ENCODE data around the gene CRLF3.
"Not testable (repeated sequence)": the region's sequence is repeated elsewhere in the genome, so short reads cannot be mapped to it uniquely, and the experiment has no call there.

Gene CRLF3

DNA sequence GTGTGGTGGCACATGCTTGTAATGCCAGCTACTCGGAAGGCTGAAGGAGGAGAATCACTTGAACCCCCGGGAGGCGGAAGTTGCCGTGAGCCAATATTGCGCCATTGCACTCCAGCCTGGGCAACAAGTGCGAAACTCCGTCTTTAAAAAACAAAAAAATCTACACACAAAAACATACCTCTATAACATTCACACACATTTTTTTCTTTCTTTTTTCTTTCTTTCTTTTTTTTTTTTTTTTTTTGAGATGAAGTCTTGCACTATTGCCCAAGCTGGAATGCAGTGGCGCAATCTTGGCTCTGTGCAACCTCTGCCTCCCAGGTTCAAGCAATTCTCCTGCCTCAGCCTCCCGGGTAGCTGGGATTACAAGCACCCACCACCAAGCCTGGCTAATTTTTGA, 9.6 kb downstream of the CRLF3 start:
- H3K27ac ChIP-seq (ENCODE audit: extremely low read depth, low read depth, low read length); H3K4me3 ChIP-seq (ENCODE audit: low read depth, low read length); H3K4me1 ChIP-seq (ENCODE audit: control insufficient read depth, insufficient read depth, low read length); POLR2A ChIA-PET; H3K9me3 ChIP-seq (ENCODE audit: control insufficient read depth, insufficient read depth, low read depth, low read length): not testable (repeated sequence)
- TF ChIP-seq SCRT2 (tag by site-specific recombination; IDR thresholded peaks at IDR 0.05): peak; percentile 44; the same call in 1 of the 2 replicates
- CTCF ChIA-PET: interaction anchor here (0.6 to 1.7 kb wide), 2 partner anchors 11 to 884 kb away, joined by 3 to 4 read pairs; no protein-coding TSS in a partner anchor
- peaks cover 12 to 16% of the 10 kb centered on the region in 2 experiments; a peak in 2 of 3 replicates for H3K36me3 ChIP-seq (ENCODE audit: control insufficient read depth in 2 of 2, insufficient read depth in 1 of 2, low read length in 2 of 2)

DNA sequence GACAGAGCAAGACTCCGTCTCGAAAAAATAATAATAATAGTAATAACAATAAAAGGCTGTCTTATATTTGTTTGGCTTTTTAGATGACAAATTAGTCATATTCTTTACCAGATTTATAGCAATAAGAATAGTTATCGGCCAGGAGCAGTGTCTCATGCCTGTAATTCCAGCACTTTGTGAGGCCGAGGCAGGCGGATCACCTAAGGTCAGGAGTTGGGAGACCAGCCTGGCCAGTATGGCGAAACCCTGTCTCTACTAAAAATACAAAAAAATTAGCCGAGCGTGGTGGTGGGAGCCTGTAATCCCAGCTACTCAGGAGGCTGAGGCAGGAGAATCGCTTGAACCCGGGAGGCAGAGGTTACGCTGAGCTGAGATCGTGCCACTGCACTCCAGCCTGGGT, 10.3 kb downstream of the CRLF3 start:
- H3K27ac ChIP-seq (ENCODE audit: extremely low read depth, low read depth, low read length); H3K9me3 ChIP-seq (ENCODE audit: control insufficient read depth, insufficient read depth, low read depth, low read length); H3K4me1 ChIP-seq (ENCODE audit: control insufficient read depth, insufficient read depth, low read length); H3K4me3 ChIP-seq (ENCODE audit: low read depth, low read length): not testable (repeated sequence)
- H3K36me3 ChIP-seq (ENCODE audit: control insufficient read depth in 2 of 2, insufficient read depth in 1 of 2, low read length in 2 of 2): peaks cover 14 to 16% of the 10 kb centered on the region in 2 experiments; a peak in 2 of 3 replicates
- ChIA-PET CTCF (interaction anchor here (0.6 to 1.7 kb wide), 2 partner anchors 11 to 883 kb away, joined by 3 to 4 read pairs; no protein-coding TSS in a partner anchor), POLR2A (interaction anchor here (0.6 kb wide), 1 partner anchor 326 kb away, joined by 6 read pairs; no protein-coding TSS in a partner anchor)

DNA sequence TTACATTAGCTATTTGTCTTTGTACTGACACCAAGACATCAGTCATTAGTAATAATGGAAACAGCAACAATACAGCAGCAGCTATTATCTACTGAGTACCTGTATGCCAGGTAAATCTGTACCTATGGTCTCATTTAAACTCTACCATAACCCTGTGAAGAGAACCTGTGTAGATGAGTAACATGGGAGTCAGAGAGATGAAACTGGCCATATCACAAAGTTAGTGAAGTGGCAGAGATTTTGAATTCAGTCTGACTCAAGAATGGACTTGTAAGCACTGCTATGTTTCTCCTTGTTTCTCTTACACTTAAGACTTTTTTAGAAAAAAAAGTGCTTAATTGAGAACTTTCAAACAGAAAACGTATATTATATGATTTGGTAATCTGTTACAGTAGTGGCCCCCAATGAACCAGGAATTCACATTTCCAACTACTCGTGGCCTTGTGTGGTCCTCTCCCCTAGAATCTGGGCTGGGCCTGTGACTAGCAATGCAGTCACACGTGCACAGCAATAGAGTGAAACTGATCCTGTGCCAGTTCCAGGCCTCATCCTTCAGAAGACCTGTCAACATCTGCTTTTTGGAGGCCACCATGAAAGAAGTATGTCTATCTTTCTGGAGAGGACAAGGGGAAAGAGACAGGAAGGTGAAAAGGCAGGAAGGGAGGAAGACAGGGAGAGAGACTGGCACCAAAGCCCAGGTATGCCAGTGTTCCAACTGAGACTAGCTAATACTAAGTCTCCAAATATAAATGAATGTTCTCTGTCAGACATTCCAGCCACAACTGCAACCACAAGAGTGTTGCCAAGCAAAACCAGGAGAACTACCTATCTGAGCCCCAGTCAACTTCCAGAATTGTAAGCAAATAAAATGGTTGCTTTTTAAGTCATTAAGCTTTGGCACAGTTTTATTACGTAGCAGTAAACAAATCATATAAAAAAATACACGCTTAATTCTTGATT, 12.0 kb downstream of the CRLF3 start:
- ChIA-PET POLR2A (interaction anchor here (1.0 to 2.9 kb wide), 2 partner anchors 12 kb away, joined by 3 to 9 read pairs; partner anchors contain the start of gene CRLF3), CTCF (interaction anchor here (0.6 to 3.4 kb wide), 5 partner anchors 9 to 277 kb away, joined by 3 to 19 read pairs (median 3); partner anchors contain the start of gene CRLF3)
- no peak overlapping the region for H3K4me3 ChIP-seq (ENCODE audit: low read depth, low read length)
- H3K27ac ChIP-seq (ENCODE audit: extremely low read depth, low read depth, low read length): no peak overlapping the region
- H3K4me1 ChIP-seq (ENCODE audit: control insufficient read depth, insufficient read depth, low read length): no peaks in the 10 kb centered on the region
- TF ChIP-seq ZBTB17 (tag by site-specific recombination; IDR thresholded peaks at IDR 0.05): peak; percentile 53; the same call in 1 of the 2 replicates
- TF ChIP-seq, protein P1, sequence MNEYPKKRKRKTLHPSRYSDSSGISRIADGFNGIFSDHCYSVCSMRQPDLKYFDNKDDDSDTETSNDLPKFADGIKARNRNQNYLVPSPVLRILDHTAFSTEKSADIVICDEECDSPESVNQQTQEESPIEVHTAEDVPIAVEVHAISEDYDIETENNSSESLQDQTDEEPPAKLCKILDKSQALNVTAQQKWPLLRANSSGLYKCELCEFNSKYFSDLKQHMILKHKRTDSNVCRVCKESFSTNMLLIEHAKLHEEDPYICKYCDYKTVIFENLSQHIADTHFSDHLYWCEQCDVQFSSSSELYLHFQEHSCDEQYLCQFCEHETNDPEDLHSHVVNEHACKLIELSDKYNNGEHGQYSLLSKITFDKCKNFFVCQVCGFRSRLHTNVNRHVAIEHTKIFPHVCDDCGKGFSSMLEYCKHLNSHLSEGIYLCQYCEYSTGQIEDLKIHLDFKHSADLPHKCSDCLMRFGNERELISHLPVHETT (tag by site-specific recombination; IDR thresholded peaks at IDR 0.05): no peak
- no peaks in the 10 kb centered on the region for H3K9me3 ChIP-seq (ENCODE audit: control insufficient read depth, insufficient read depth, low read depth, low read length)
- H3K36me3 ChIP-seq (ENCODE audit: control insufficient read depth in 2 of 2, insufficient read depth in 1 of 2, low read length in 2 of 2): peaks cover 10 to 16% of the 10 kb centered on the region in 2 experiments; a peak in 2 of 3 replicates

DNA sequence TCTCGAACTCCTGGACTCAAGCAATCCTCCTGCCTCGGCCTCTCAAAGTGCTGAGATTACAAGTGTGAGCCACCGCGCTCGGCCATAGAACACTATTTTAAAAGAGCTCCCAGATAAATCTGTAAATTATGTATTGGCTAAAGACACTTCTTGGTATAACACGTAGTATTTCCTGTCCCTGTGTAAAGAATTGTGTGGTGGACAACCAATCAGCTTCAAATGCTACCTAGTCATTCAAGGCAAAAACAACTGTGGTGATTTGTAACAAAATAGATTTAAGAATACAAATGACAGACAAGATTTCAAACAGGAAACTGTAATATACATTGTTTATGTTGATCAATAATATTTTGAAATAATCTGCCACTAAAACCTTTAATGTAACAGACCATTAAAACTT, 14.6 kb downstream of the CRLF3 start:
- no peak for TF ChIP-seq ZNF223 (tag by site-specific recombination; IDR thresholded peaks at IDR 0.05)
- no peak for TF ChIP-seq SCRT1 (tag by site-specific recombination; IDR thresholded peaks at IDR 0.05; ENCODE audit: borderline replicate concordance)
- TF ChIP-seq BCL11A (tag by site-specific recombination; IDR thresholded peaks at IDR 0.05; ENCODE audit: low read depth): no peak
- TF ChIP-seq ZNF16 (tag by site-specific recombination; IDR thresholded peaks at IDR 0.05; ENCODE audit: low read depth): no peak
- TF ChIP-seq ZNF530 (tag by site-specific recombination; IDR thresholded peaks at IDR 0.05; ENCODE audit: low read depth): no peak
- TF ChIP-seq, protein P2, sequence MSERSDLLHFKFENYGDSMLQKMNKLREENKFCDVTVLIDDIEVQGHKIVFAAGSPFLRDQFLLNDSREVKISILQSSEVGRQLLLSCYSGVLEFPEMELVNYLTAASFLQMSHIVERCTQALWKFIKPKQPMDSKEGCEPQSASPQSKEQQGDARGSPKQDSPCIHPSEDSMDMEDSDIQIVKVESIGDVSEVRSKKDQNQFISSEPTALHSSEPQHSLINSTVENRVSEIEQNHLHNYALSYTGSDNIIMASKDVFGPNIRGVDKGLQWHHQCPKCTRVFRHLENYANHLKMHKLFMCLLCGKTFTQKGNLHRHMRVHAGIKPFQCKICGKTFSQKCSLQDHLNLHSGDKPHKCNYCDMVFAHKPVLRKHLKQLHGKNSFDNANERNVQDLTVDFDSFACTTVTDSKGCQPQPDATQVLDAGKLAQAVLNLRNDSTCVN (tag by site-specific recombination; optimal IDR thresholded peaks at IDR 0.05): no peak
- TF ChIP-seq, protein P3, sequence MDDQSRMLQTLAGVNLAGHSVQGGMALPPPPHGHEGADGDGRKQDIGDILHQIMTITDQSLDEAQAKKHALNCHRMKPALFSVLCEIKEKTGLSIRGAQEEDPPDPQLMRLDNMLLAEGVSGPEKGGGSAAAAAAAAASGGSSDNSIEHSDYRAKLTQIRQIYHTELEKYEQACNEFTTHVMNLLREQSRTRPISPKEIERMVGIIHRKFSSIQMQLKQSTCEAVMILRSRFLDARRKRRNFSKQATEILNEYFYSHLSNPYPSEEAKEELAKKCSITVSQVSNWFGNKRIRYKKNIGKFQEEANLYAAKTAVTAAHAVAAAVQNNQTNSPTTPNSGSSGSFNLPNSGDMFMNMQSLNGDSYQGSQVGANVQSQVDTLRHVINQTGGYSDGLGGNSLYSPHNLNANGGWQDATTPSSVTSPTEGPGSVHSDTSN (CRISPR knock-in tag; IDR thresholded peaks at IDR 0.05): no peak
- TF ChIP-seq, protein P1 (tag by site-specific recombination; IDR thresholded peaks at IDR 0.05): no peak
- TF ChIP-seq ZNF2 (tag by site-specific recombination; IDR thresholded peaks at IDR 0.05): no peak
- no peak for TF ChIP-seq ZNF544 (tag by site-specific recombination; IDR thresholded peaks at IDR 0.05)
- no peak for TF ChIP-seq EGR2 (tag by site-specific recombination; IDR thresholded peaks at IDR 0.05; ENCODE audit: low read depth)
- TF ChIP-seq ZNF10 (tag by site-specific recombination; IDR thresholded peaks at IDR 0.05): no peak
- Histone ChIP-seq H3K9me3 (ENCODE audit: control insufficient read depth, insufficient read depth, low read depth, low read length) (no peaks in the 10 kb centered on the region), H3K36me3 (ENCODE audit: control insufficient read depth in 2 of 2, insufficient read depth in 1 of 2, low read length in 2 of 2) (peaks cover 7 to 12% of the 10 kb centered on the region in 2 experiments; a peak in 2 of 3 replicates), H3K27ac (ENCODE audit: extremely low read depth, low read depth, low read length) (no peak overlapping the region), H3K4me3 (ENCODE audit: low read depth, low read length) (no peak overlapping the region), H3K4me1 (ENCODE audit: control insufficient read depth, insufficient read depth, low read length) (no peaks in the 10 kb centered on the region)
- CTCF ChIA-PET: interaction anchor here (3.4 kb wide), 1 partner anchor 15 kb away, joined by 19 read pairs; the partner anchor contains the start of gene CRLF3
- POLR2A ChIA-PET: interaction anchor here (2.9 kb wide), 1 partner anchor 14 kb away, joined by 9 read pairs; the partner anchor contains the start of gene CRLF3

Data from HEK293 (cell line).